A549 (cell line): ENCODE measurements around the gene PWP1. TPM values are rescaled to one million over a fixed set of nuclear protein-coding genes. Genes with fewer than 3 reads are reported as not detected.

ENCODE experiments used
- ATAC-seq, 2 experiments: fragments of 200-7000 bp in 1 of 2; fragments of >200 bp in 1 of 2; cut with Nextera tagmentation in 1 of 2; cut with Tn5 transposase in 1 of 2; 3 replicates each; pipeline versions ENCODE4 v1.8.0 to v1.9.1; 2018 to 2020; ENCODE audit warnings: mild to moderate bottlenecking in 1 of 2, moderate library complexity in 1 of 2
- CTCF ChIA-PET: fragments of 300-600 bp; sonication (Branson Sonifier 250); formaldehyde crosslinking; extraction: SDS; loops from one replicate; lab custom pipeline; 2021; ENCODE audit warnings: antibody characterized with exemption, inconsistent platforms; lab: Yijun Ruan, JAX
- POLR2A ChIA-PET: fragments of 350-600 bp; formaldehyde crosslinking; extraction: SDS; loops from one replicate; lab custom pipeline; 2021; ENCODE audit warnings: antibody characterized with exemption, inconsistent platforms; lab: Yijun Ruan, JAX
- DNase-seq, 2 experiments: peaks; one replicate each; pipeline versions ENCODE4 v3.0.0 to v3.0.0-alpha.2; 2011 to 2016; ENCODE audit warnings: low read depth in 1 of 2, low spot score in 1 of 2
- FAIRE-seq: peaks from 2 replicates; lab custom pipeline; 2011; peaks lifted over from hg19 to GRCh38; lab: Jason Lieb, UNC
- H3K27ac ChIP-seq, 2 experiments: fragments of >200 bp; sonication (Bioruptor Twin); formaldehyde crosslinking; 3 replicates each; pipeline ENCODE4 v1.5.1; 2016 to 2017
- H3K4me1 ChIP-seq: fragments of >200 bp; sonication (Bioruptor Twin); formaldehyde crosslinking; 3 replicates; pipeline ENCODE4 v1.6.1; 2016
- H3K4me2 ChIP-seq: fragments of >200 bp; sonication (Bioruptor Twin); formaldehyde crosslinking; 3 replicates; pipeline ENCODE4 v1.6.1; 2016
- H3K4me3 ChIP-seq: fragments of >200 bp; sonication (Bioruptor Twin); formaldehyde crosslinking; 3 replicates; pipeline ENCODE4 v1.5.1; 2016
- H3K9me3 ChIP-seq: fragments of >200 bp; sonication (Bioruptor Twin); formaldehyde crosslinking; 3 replicates; pipeline ENCODE4 v1.6.1; 2016
- CBX2 ChIP-seq: fragments of 200-600 bp; sonication (generic); IDR thresholded peaks from 2 replicates; pipeline ENCODE4 v1.6.1; 2016; ENCODE audit warnings: low read depth, mild to moderate bottlenecking, borderline replicate concordance
- CBX8 ChIP-seq: fragments of 200-600 bp; sonication (generic); IDR thresholded peaks from 2 replicates; pipeline ENCODE4 v1.6.1; 2016
- CHD2 ChIP-seq: fragments of 150-350 bp; IDR thresholded peaks from 2 replicates; pipeline ENCODE4 v1.6.1; 2014; ENCODE audit warnings: low read length; ENCODE audit not compliant: partially characterized antibody
- CHD4 ChIP-seq: fragments of 200-600 bp; sonication (generic); IDR thresholded peaks from 2 replicates; pipeline ENCODE4 v1.6.1; 2016; ENCODE audit warnings: antibody characterized with exemption, mild to moderate bottlenecking, borderline replicate concordance
- EHMT2 ChIP-seq: fragments of 200-600 bp; sonication (generic); IDR thresholded peaks from 2 replicates; pipeline ENCODE4 v1.6.1; 2016; ENCODE audit warnings: antibody characterized with exemption, low read depth, mild to moderate bottlenecking, moderate library complexity
- ESRRA ChIP-seq: fragments of 150-350 bp; IDR thresholded peaks from 2 replicates; pipeline ENCODE4 v1.6.1; 2014; ENCODE audit warnings: mild to moderate bottlenecking, low read length, borderline replicate concordance
- FOSL2 ChIP-seq, 2 experiments: fragments of 450-650 bp in 1 of 2; fragments of >200 bp in 1 of 2; sonication (Bioruptor Twin) in 1 of 2; formaldehyde crosslinking; IDR thresholded peaks; 2 replicates each; pipeline versions ENCODE4 v1.5.0 to v1.6.1; 2016 to 2020; ENCODE audit warnings: mild to moderate bottlenecking in 1 of 2, moderate library complexity in 1 of 2
- GATA3 ChIP-seq: IDR thresholded peaks from 2 replicates; pipeline ENCODE4 v1.6.1; 2012; ENCODE audit warnings: borderline replicate concordance
- HDAC2 ChIP-seq: fragments of 200-600 bp; sonication (generic); IDR thresholded peaks from 2 replicates; pipeline ENCODE4 v1.6.1; 2016
- HES2 ChIP-seq: fragments of >200 bp; sonication (Bioruptor Twin); formaldehyde crosslinking; IDR thresholded peaks from 2 replicates; pipeline ENCODE4 v1.6.1; 2016
- HOXB13 ChIP-seq: fragments of 250-450 bp; sonication (Bioruptor Pico); IDR thresholded peaks from 2 replicates; pipeline ENCODE4 v1.5.0; 2020; ENCODE audit warnings: low read depth, mild to moderate bottlenecking, moderate library complexity
- JUNB ChIP-seq: fragments of >200 bp; sonication (Bioruptor Twin); formaldehyde crosslinking; IDR thresholded peaks from 2 replicates; pipeline ENCODE4 v1.6.1; 2016
- MYC ChIP-seq: IDR thresholded peaks from 2 replicates; pipeline ENCODE4 v1.6.1; 2012; ENCODE audit warnings: mild to moderate bottlenecking, inconsistent platforms, low read length, improper control_type of control experiment, borderline replicate concordance
- NFE2L2 ChIP-seq: fragments of 150-350 bp; conservative IDR thresholded peaks from 2 replicates; pipeline ENCODE4 v1.6.1; 2014; ENCODE audit warnings: low read length
- NPAS2 ChIP-seq: fragments of 250-450 bp; sonication (Bioruptor Pico); IDR thresholded peaks from 2 replicates; pipeline ENCODE4 v1.8.0; 2022; ENCODE audit warnings: mild to moderate bottlenecking, moderate library complexity, borderline replicate concordance
- RAD21 ChIP-seq, 2 experiments: fragments of >200 bp in 1 of 2; sonication (Bioruptor Twin) in 1 of 2; formaldehyde crosslinking in 1 of 2; IDR thresholded peaks in 1 of 2; conservative IDR thresholded peaks in 1 of 2; 2 replicates in 1 of 2; 3 replicates in 1 of 2; pipeline ENCODE4 v1.6.1; 2012 to 2018; ENCODE audit warnings: inconsistent platforms in 1 of 2
- RCOR1 ChIP-seq: fragments of 150-350 bp; IDR thresholded peaks from 2 replicates; pipeline ENCODE4 v1.6.1; 2014; ENCODE audit warnings: antibody characterized with exemption, low read length, low read depth
- TFCP2L1 ChIP-seq: fragments of 250-450 bp; sonication (Bioruptor Pico); IDR thresholded peaks from 2 replicates; pipeline ENCODE4 v1.5.0; 2021; ENCODE audit warnings: mild to moderate bottlenecking
- TP53 ChIP-seq: fragments of 250-450 bp; sonication (Bioruptor Pico); IDR thresholded peaks from 2 replicates; pipeline ENCODE4 v1.5.0; 2021; ENCODE audit warnings: mild to moderate bottlenecking, moderate library complexity
- ZC3H11A ChIP-seq: fragments of 450-650 bp; IDR thresholded peaks from 2 replicates; pipeline ENCODE4 v1.6.1; 2014; ENCODE audit warnings: antibody characterized with exemption, mild to moderate bottlenecking
- ZNF302 ChIP-seq: fragments of 250-450 bp; sonication (Bioruptor Pico); IDR thresholded peaks from 2 replicates; pipeline ENCODE4 v1.9.0; 2021; ENCODE audit warnings: inconsistent platforms, mild to moderate bottlenecking, moderate library complexity
- WGBS: methylation state at CpG from one replicate; pipeline ENCODE4 v1.1.6; 2017; ENCODE audit errors: missing lambda C conversion rate; 5-methylcytosine and 5-hydroxymethylcytosine counted together
- polyA plus RNA-seq, 4 experiments: library from polyadenylated mRNA; depleted of rRNA in 3 of 4; stranded (reverse); fragments of >200 nt; fragmentation: RNase III in 1 of 4; extraction: RNeasy Plus Mini Kit Qiagen cat#74134 plus additional on column Dnase treatment in 1 of 4; gene quantifications; 2 replicates in 3 of 4; 3 replicates in 1 of 4; pipeline ENCODE4 v1.2.3, GENCODE V29; 2011 to 2017

Gene PWP1
- polyA plus RNA-seq, 2 of the 4 experiments (the other 2 are of a cell fraction) = 132 to 191 TPM

GRCh38 chr12:107681455-107681835 is 4.2 kb upstream of the PWP1 start:
- ATAC-seq = no peak
- no peak overlapping the region for H3K4me2 ChIP-seq
- CTCF ChIA-PET = interaction anchor here (0.9 to 2.4 kb wide), 3 partner anchors 9 to 204 kb away, joined by 4 to 7 read pairs (median 5); no protein-coding TSS in a partner anchor
- TF ChIP-seq HDAC2 (no peak), HOXB13 (CRISPR knock-in tag) (no peak), CBX8 (no peak), NFE2L2 (no peak), ZC3H11A (no peak), CBX2 (no peak), ZNF302 (CRISPR knock-in tag) (no peak), ESRRA (no peak), CHD2 (no peak), RCOR1 (no peak), FOSL2 (IDR thresholded peaks at IDR 0.05) (no peak), FOSL2 (CRISPR knock-in tag; IDR thresholded peaks at IDR 0.05) (no peak), JUNB (no peak)
- TF ChIP-seq, all 56 proteins: peak for 0
- peaks cover 10% of the 10 kb centered on the region for H3K4me1 ChIP-seq
- POLR2A ChIA-PET = no interaction called here
- H3K4me3 ChIP-seq = no peak overlapping the region
- no peaks in the 10 kb centered on the region for H3K9me3 ChIP-seq
- FAIRE-seq (no peak), DNase-seq (no peak)
- WGBS = 56% methylated on average over 5 of the region's 5 CpGs
- H3K27ac ChIP-seq = no peak overlapping the region

- H3K4me2 ChIP-seq = no peak overlapping the region
- no peak for TF ChIP-seq CBX2
- no peak for TF ChIP-seq RCOR1
- TF ChIP-seq EHMT2 = no peak
- TF ChIP-seq HES2 = no peak
- DNase-seq = no peak
- no peak for ATAC-seq
- no peak for FAIRE-seq
- no peak overlapping the region for H3K27ac ChIP-seq
- H3K9me3 ChIP-seq = no peaks in the 10 kb centered on the region
- no peak overlapping the region for H3K4me3 ChIP-seq
- ChIA-PET CTCF (interaction anchor here (0.8 to 1.7 kb wide), 5 partner anchors 8 to 551 kb away, joined by 3 to 6 read pairs (median 5); no protein-coding TSS in a partner anchor), POLR2A (no interaction called here)
- peaks cover 9% of the 10 kb centered on the region for H3K4me1 ChIP-seq
- WGBS = 81% methylated on average over 17 of the region's 19 CpGs
These were observed 3.5 kb upstream of the PWP1 start for GRCh38 chr12:107681836-107682820.

- H3K4me2 ChIP-seq = peak overlapping the region; percentile 88
- peak overlapping the region; percentile 85 to 93 for H3K27ac ChIP-seq
- ChIA-PET POLR2A (no interaction called here), CTCF (interaction anchor here (0.6 to 2.6 kb wide), 5 partner anchors 8 to 246 kb away, joined by 3 to 13 read pairs (median 4); no protein-coding TSS in a partner anchor)
- DNase-seq = no peak
- 58% methylated on average over 3 of the region's 3 CpGs for WGBS
- no peak for FAIRE-seq
- no peak for ATAC-seq
- peaks cover 14% of the 10 kb centered on the region for H3K4me1 ChIP-seq
- peak overlapping the region; percentile 88; the same call in 2 of the 3 replicates for H3K4me3 ChIP-seq
- TF ChIP-seq TFCP2L1 (CRISPR knock-in tag) (no peak), GATA3 (no peak), TP53 (CRISPR knock-in tag) (no peak), RAD21 (conservative IDR thresholded peaks at IDR 0.05 in 1 of 2, IDR thresholded peaks at IDR 0.05 in 1 of 2) (no peak), CBX8 (no peak), NPAS2 (no peak), ESRRA (no peak), CHD4 (no peak), MYC (no peak), RCOR1 (no peak)
- H3K9me3 ChIP-seq = no peaks in the 10 kb centered on the region
These were observed 1.4 kb upstream of the PWP1 start for GRCh38 chr12:107684029-107684795.
